HG03039 (cell line): ENCODE measurements around the gene SPAG9.

Source experiments
- ATAC-seq: cut with Tn5 transposase; IDR thresholded peaks from one replicate; pipeline ENCODE4 v1.9.1; 2021; ENCODE audit warnings: mild to moderate bottlenecking, moderate library complexity; ENCODE audit not compliant: unreplicated experiment

The SPAG9 gene

GRCh38 chr17:51050291-51051033 is 70.2 kb downstream of the SPAG9 start:
- peak; percentile 59 for ATAC-seq

GRCh38 chr17:51046514-51047384 is 73.9 kb downstream of the SPAG9 start:
- no peak for ATAC-seq

- ATAC-seq: no peak
These were observed 74.6 kb downstream of the SPAG9 start for GRCh38 chr17:51046046-51046445.

DNA sequence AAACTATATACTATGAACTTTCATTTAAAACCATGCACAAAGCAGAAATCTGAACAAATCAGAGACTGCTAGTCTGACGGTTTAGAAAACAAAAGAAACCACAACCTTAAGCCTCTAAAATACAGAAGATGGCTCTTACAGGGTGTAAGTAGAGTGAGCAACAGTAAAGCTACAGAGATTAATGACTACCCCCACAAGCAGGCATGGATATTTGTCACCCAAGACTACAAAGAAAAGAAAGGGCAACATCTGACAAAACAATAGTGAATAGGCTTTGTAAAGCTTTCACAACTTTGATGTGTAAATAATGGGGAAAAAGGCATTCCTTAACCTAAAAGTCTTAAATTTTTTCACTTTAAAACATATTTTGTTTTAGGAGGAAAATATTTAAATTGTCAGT is 75.0 kb downstream of the SPAG9 start:
- no peak for ATAC-seq

DNA sequence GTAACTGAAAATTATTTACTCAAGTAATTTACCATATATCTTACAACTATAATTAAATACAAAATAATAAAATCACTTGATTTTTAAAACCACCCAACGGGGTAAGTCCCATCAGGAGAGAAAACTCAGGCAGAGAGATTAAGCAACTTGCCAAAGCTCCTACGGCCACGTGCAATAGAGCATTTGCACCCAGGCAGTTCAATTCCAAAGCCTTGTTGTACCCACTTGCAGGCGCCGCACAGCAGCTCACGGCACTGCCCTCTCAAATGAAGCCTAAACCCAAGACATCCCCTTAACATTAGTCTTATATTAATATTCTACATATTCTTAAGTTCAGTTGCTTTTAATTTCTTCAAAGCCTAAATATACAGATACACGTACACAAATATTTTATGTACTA is 75.7 kb downstream of the SPAG9 start:
- no peak for ATAC-seq

DNA sequence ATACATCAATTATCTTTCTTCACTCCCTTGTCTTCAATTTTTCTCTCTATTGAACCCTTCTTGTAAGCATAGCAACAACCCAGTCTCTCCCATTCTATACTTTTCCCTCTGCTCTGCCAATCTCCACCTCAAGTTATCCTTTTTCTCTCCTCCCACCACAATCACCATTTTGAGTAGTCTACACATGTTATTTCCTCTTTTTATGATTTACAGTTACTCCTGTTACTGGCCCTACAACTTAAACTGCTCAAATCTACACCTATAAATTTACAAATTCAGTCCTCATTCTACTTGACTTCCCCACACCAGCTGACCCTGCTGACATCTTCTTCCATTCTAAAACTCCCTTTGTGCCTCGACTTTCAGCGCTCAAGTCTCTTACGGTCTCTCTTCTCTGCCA is 84.6 kb downstream of the SPAG9 start:
- ATAC-seq: no peak

- ATAC-seq: no peak
These were observed 85.2 kb downstream of the SPAG9 start for GRCh38 chr17:51035431-51035830.

DNA sequence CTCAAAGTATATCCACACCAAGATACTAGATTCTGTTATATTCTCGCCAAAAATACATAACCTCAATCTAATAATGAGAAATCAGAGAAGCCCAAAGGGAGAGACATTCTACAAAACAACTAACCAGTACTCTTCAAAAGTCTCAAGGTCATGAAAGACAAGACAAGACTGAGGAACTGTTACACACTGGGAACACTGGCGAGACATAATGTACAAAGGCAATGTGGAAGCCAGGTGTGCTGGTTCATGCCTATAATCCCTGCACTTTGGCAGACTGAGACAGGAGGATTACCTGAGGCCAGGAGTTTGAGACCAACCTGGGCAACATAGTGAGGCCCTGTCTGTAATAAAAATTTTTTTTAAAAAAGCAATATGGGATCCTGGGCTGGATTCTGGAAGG is 85.9 kb downstream of the SPAG9 start:
- no peak for ATAC-seq

- ATAC-seq: no peak
These were observed 87.8 kb downstream of the SPAG9 start for GRCh38 chr17:51032850-51033249.

DNA sequence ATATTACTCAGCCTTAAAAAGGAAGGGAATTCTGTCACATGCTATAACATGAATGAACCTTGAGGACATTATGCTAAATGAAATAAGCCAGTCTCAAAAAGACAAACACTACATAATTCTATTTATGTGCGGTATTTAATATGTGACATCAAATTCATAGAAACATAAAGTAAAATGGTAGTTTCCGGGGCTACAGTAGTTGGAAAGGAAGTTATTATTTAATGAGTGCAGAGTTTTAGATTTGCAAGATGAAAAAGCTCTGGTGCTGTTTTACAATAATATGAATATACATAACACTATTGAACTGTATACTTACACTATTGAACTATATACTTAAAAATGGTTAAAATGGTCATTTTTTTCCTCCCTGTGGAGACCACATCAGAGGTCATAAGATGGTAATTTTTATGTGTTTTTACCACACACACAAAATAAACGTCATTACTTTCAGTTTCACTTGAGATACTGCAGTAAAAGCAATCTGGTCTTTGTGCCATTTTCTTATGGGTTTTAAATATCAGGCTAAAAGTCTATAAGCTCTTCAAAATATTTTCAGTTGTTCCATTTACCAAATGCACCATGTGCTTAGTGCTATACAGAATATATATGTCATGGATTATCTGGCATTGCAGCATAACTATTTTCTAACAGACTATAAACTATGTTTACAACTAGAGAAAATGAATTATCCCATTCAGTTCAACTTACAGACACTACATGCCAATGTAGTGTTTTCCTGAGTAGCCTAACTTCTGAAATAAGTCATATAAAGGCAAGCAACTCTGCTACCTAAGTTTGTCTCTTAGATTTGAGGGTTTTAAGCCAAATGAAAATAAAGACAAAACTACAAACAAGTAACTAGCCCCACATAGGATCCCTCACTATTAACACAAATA is 90.9 kb downstream of the SPAG9 start:
- no peak for ATAC-seq

DNA sequence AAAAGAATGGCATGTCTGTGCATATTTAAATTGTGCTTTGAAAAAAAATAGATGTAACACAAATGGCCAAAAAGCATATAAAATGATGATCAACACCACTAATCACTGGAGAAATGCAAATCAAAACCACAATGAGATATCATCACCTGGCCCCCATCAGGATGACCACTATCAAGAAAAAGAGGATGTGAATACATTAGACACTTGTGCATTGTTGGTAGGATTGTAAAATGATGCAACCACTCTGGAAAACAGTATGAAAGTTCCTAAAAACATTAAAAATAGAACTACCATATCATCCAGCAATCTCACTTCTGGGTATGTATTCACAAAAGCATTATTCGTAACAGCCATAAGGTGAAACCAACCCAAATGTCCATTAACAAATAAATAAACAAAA is 91.5 kb downstream of the SPAG9 start:
- no peak for ATAC-seq

DNA sequence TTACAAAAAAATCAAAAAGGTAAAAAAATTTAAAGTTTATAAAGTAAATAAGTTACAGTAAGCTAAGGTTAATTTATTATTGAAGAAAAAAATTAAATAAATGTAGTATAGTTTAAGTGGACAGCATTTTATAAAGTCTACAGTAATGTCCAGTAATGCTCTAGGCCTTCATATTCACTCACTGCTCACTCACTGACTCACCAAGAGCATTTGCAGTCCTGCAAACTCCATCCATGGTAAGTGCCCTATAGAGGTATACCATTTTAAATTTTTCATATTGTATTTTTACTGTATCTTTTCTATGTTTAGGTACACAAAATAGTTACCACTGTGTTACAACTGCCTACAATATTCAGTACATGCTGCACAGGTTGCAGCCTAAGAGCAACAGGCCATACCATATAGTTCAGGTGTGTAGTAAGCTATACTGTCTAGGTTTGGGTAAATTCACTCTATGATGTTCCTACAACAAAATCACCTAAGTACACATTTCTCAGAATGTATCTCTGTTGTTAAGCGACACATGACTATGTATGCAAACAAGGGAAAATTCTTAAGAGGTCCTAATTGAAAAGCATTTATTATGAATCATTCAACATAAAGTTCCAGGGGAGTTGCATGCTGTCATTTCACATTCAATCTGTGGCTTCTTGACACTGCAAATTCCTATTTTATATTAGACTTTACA is 92.3 kb downstream of the SPAG9 start:
- ATAC-seq: no peak

DNA sequence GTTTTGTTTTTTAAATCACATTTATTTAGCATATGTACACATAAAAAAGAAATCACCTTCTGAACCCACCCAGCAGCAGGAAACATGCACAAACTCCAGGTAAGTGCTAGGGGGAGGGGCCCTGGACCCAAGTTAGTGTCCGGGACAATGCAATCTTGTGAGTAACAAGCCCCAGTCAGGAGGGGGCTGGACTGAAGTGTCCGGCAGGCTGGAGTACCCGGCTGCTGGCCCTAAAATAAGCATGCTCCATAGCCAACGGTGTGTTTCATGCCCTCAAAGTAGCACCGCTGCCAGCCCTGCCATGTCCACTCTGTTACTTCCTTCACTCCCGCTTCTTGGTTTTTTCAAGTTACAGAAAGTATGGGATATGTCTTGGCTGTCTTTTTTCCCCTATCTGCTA is 102.1 kb downstream of the SPAG9 start:
- no peak for ATAC-seq

DNA sequence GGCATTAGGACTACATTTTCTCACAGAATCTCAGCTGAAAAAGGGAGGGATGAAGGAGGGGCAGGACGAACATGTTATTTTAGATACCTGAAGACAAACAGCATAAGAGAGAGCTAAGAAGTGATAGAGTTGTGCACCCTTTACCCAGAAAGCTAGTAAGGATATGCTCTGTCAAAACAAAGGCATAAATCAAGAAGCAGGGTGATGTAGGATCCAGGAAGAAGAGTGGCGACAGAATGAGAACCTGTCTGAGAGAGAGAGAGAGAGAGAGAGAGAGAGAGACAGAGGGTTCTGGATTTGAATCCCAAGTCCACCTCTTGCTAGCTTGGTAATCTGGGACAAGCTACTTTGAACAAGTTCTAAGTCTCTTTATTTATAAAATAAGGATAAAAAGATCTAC is 103.4 kb downstream of the SPAG9 start:
- ATAC-seq: no peak

- ATAC-seq: no peak
These were observed 104.6 kb downstream of the SPAG9 start for GRCh38 chr17:51016099-51016498.

DNA sequence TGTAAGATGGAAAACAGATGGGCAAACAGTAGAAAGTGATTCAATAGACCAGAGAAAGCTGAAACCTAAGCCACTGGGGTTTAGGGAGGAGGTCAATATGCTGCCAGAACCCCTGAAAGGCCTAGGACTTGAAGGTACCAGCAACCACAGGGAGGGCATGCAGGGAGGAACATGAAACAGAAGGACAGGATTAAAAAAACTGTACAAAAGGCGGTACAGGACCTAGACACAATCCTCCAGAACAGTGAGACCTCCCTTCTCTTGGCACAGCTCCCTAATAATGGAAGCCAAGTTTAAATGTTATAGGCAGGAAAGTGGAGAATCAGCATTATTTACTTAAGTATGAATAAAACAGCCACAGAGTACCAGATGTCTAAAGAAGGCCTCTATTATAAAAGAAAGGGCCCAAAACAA is 105.5 kb downstream of the SPAG9 start:
- no peak for ATAC-seq

- ATAC-seq: no peak
These were observed 106.5 kb downstream of the SPAG9 start for GRCh38 chr17:51014129-51014528.

- ATAC-seq: no peak
These were observed 107.3 kb downstream of the SPAG9 start for GRCh38 chr17:51013322-51013721.

GRCh38 chr17:51012538-51012937 is 108.1 kb downstream of the SPAG9 start:
- no peak for ATAC-seq

GRCh38 chr17:51010173-51010675 is 110.4 kb downstream of the SPAG9 start:
- no peak for ATAC-seq
